Thyroid gland (tissue), 4 donors: Measurements from ENCODE around the gene ZBTB49.

Source experiments
- POLR2A ChIP-seq, 2 donors: fragments of 450-650 bp; IDR thresholded peaks; one replicate each; pipeline ENCODE4 v1.6.1; 2017; ENCODE audit warnings: antibody characterized with exemption in 2 of 2, mild to moderate bottlenecking in 2 of 2, moderate library complexity in 1 of 2
- TF ChIP-seq, protein P1 (sequence below), 6 experiments: fragments of 200-600 bp in 3 of 6; fragments of 450-650 bp in 3 of 6; sonication (generic) in 3 of 6; IDR thresholded peaks; one replicate each; pipeline ENCODE4 v1.5.1; 2016 to 2019; ENCODE audit warnings: antibody characterized with exemption in 6 of 6, mild to moderate bottlenecking in 2 of 6, inconsistent platforms in 1 of 6, moderate library complexity in 1 of 6

DNA sequence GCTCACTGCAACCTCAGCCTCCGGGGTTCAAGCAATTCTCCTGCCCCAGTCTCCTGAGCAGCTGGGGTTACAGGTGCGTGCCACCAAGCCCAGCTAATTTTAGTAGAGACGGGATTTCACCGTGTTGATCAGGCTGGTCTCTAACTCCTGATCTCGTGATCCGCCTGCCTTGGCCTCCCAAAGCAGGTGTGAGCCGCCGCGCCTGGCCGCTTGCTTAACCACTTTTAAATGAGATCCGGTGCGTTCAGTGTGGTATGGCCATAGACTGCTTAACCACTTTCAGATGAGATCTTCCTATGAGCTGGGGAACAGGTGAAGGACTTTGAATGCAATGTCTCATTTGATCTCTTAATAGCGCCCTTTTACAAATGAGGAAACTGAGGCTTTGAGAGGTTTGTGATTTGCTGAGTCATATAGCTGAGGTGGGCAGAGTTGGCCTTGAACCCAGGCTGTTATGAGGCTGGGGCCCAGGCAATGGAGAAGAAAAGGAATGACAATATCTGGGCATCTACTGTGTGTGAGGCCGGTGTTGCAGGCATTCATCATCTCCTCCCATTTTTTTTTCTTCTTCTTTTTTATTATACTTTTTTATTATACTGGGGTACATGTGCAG lies 55.0 kb downstream of the ZBTB49 start:
- TF ChIP-seq, protein P1, sequence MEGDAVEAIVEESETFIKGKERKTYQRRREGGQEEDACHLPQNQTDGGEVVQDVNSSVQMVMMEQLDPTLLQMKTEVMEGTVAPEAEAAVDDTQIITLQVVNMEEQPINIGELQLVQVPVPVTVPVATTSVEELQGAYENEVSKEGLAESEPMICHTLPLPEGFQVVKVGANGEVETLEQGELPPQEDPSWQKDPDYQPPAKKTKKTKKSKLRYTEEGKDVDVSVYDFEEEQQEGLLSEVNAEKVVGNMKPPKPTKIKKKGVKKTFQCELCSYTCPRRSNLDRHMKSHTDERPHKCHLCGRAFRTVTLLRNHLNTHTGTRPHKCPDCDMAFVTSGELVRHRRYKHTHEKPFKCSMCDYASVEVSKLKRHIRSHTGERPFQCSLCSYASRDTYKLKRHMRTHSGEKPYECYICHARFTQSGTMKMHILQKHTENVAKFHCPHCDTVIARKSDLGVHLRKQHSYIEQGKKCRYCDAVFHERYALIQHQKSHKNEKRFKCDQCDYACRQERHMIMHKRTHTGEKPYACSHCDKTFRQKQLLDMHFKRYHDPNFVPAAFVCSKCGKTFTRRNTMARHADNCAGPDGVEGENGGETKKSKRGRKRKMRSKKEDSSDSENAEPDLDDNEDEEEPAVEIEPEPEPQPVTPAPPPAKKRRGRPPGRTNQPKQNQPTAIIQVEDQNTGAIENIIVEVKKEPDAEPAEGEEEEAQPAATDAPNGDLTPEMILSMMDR (IDR thresholded peaks at IDR 0.05): no peak
- no peak for TF ChIP-seq POLR2A (IDR thresholded peaks at IDR 0.05)
